Measurements from ENCODE around the gene ASIP.
"Not testable (repeated sequence)": the region's sequence is repeated elsewhere in the genome, so short reads cannot be mapped to it uniquely, and the experiment has no call there.

ASIP gene

DNA sequence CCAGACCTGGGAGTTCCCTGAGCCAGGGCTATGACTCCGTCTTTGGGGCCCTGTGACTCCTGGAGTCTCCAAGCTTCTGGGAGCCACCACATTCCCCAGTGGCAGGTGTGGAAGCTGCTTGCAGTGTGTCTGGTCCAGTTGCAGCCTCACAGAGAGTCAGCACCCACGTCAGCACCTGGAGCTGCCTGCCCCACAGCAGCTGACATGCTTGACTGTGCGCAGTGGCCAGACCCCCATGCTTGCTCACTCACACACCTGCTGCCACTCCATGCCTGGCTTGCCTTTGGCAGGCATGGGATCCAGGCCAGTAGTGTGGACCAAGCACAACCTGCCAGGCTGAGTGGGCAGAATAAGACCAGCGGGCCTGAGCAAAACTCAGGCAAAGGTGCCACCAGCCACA lies 31.0 kb upstream of the ASIP start:
- TF ChIP-seq, protein P1, sequence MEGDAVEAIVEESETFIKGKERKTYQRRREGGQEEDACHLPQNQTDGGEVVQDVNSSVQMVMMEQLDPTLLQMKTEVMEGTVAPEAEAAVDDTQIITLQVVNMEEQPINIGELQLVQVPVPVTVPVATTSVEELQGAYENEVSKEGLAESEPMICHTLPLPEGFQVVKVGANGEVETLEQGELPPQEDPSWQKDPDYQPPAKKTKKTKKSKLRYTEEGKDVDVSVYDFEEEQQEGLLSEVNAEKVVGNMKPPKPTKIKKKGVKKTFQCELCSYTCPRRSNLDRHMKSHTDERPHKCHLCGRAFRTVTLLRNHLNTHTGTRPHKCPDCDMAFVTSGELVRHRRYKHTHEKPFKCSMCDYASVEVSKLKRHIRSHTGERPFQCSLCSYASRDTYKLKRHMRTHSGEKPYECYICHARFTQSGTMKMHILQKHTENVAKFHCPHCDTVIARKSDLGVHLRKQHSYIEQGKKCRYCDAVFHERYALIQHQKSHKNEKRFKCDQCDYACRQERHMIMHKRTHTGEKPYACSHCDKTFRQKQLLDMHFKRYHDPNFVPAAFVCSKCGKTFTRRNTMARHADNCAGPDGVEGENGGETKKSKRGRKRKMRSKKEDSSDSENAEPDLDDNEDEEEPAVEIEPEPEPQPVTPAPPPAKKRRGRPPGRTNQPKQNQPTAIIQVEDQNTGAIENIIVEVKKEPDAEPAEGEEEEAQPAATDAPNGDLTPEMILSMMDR (IDR thresholded peaks at IDR 0.05; ENCODE audit: extremely low read depth, missing control alignments) = no peak
- no peak for DNase-seq (ENCODE audit: low spot score)

DNA sequence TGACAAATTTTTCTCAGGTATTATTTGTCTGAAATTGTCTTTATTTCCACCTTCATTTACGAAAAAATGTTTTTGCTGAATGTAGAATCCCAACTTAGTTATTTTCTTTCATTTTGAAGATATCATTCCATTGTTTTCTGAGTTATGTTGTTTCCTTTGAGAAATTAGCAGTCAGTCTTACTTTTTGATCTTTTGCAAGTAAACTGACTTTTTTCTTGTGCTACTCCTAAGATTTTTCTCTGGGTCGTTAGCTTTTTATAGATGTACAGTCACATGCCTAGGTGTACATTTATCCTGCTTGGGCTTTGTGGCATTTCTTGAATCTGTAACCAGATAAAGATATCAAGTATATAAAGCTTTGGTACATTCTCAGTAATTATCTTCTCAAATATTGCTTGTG lies 29.6 kb upstream of the ASIP start:
- TF ChIP-seq, protein P1 (IDR thresholded peaks at IDR 0.05; ENCODE audit: extremely low read depth, missing control alignments) = no peak
- no peak for DNase-seq (ENCODE audit: low spot score)

DNA sequence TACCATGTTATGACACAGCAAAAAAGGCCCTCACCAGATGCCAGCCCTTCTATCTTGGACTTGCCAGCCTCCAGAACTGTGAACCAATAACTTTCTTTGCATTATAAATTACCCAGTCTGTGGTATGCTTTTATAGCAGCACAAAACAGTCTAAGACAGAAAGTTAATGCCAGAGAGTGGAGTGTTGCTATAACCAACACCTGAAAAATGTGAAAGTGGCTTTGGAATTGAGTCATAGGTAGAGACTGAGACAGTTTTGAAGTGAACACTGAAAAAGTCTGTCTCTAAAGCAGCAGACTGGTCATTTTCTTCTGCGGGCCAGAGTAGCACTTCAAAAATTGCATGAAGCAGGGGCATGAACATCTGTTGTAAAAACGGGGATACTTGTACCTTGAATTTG lies 28.0 kb upstream of the ASIP start:
- DNase-seq (ENCODE audit: low spot score) = no peak
- TF ChIP-seq, protein P1 (IDR thresholded peaks at IDR 0.05; ENCODE audit: extremely low read depth, missing control alignments) = no peak

DNA sequence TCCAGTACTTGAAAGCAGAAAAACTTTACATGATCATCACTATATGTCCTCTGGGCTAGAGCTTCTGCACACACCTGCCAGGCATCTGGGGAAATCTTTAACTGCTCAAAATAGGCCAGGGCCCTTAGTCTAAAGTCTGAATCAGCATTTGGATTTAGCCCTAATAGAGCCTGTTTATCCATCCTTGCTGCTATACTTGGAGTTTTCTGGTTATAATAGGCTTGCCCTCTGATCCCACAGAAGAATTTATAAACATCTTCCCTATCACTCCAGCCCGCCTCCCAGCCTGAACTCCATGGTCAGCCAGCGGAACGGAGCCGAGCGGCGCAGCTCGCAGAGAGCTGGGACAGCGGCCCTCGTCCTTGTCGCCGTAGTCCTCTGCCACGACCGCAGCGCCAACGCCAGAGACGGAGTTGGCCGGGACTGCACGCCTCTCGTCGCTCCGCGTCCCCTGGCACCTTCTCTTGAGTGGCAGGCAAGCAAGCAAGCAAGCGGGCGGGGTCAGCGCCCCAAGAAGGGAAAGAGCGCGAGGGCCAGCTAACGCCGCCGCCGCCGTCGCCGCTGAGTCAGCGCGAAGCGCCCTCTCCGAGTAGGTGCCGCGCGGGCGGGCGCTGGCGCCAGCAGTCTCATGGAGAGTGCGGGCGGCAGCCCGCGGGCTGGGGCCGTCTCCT lies 25.4 kb upstream of the ASIP start:
- peak; percentile 31 for DNase-seq (ENCODE audit: low spot score)
- TF ChIP-seq, protein P1 (IDR thresholded peaks at IDR 0.05; ENCODE audit: extremely low read depth, missing control alignments) = no peak

DNA sequence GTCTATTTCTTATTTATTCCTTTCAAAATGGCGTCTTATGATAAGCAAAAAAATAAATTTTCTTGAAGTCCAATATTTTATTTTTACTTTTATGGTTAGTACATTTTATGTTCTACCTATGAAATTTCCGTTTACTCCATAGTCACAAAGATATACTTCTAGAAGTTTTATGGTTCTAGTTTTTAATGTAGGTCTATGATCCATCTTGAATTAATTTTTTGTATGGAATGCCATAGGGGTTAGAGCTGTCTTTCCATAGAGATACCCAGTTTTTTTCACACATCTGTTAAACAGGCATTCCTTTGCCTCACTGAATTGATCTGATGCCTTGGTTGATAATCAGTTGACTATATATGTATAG lies 24.9 kb upstream of the ASIP start:
- TF ChIP-seq, protein P1 (IDR thresholded peaks at IDR 0.05; ENCODE audit: extremely low read depth, missing control alignments) = no peak
- DNase-seq (ENCODE audit: low spot score) = no peak

DNA sequence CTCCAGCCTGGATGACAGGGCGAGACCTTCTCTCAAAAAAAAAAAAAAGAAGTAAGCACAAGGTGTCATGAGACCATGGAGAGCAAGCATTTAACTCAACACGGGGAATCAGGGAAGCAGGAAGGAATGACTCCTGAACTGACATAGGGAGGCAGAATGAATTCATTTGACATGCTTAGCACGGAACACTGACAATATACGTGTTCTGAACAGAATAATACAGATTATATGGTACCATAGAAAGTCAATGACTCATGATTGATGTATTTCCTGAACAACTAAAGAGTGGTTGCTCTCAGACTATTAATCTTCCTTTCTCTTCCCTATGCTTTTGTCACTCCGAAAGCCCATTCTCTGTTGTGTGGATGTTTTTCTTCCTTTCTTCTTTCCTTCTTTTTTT lies 20.7 kb upstream of the ASIP start:
- TF ChIP-seq, protein P1 (IDR thresholded peaks at IDR 0.05; ENCODE audit: extremely low read depth, missing control alignments) = no peak
- DNase-seq (ENCODE audit: low spot score) = no peak

DNA sequence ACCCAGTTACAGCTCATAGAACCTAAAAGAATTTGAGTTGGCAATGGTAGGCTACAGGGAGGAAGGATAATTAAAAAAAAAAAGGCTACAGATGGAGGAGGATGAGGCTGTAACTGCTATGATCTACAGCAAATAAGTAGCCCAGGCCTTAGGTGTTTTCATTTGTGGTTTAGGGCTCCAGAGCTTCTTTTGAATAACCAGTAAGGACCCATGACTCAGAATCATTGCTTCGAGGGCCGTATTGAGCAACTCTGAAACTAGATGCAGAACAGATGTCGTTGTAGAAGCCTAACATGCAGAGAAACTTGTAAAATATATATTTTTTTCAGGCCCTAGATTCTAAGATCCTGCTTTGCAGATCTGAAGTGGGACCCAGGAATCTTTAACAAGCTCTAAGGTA lies 19.0 kb upstream of the ASIP start:
- TF ChIP-seq, protein P1 (IDR thresholded peaks at IDR 0.05; ENCODE audit: extremely low read depth, missing control alignments) = no peak
- DNase-seq (ENCODE audit: low spot score) = no peak

DNA sequence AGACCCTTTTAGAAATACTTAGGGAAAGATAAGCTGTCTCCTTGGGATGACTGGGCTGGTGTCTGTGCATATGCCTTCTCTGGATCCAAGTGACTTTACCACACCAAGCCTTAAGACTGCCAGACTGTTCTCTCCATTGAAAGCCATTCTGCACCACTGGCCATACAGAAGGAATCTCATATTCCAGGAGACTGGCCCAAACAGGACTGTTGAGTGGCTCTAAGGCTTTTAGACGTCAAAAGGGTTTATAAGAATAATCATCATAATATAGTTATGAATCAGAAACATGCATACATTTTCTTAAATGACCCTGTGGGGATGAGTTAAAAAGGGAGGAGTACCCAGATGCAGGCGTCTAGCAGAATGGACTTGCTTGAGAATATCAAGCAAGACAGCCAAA lies 17.0 kb upstream of the ASIP start:
- DNase-seq (ENCODE audit: low spot score) = not testable (repeated sequence)
